ENCODE data around the gene ASRGL1.

- TF ChIP-seq CTCF (IDR thresholded peaks at IDR 0.05; ENCODE audit: low read length) = no peak
- TF ChIP-seq EZH2 (optimal IDR thresholded peaks at IDR 0.05; ENCODE audit: low read depth, low read length) = no peak
- TF ChIP-seq EZH2phosphoT487 (IDR thresholded peaks at IDR 0.05; ENCODE audit: low read length) = no peak
Observed at GRCh38 chr11:62423012-62423411, 85.8 kb downstream of the ASRGL1 start.

Data from MM.1S (cell line).